OCI-LY3 (cell line): ENCODE measurements around the gene MTMR3.

Experiments
- CTCF ChIP-seq: fragments of 200-600, 300-600 bp; sonication (generic); IDR thresholded peaks from 2 replicates; pipeline ENCODE4 v1.5.1; 2014; ENCODE audit warnings: antibody characterized with exemption, low read length, low read depth
- EZH2phosphoT487 ChIP-seq: fragments of 200-600 bp; shearing (Covaris generic); IDR thresholded peaks from 2 replicates; pipeline ENCODE4 v1.6.1; 2018; ENCODE audit warnings: antibody characterized with exemption, mixed run types, low read depth

GRCh38 chr22:30033901-30034300 lies 150.9 kb downstream of the MTMR3 start:
- TF ChIP-seq CTCF (no peak), EZH2phosphoT487 (no peak)
